Chondrocyte (in vitro differentiated cells): ENCODE measurements around the gene C11orf97. TPM values are rescaled to one million over a fixed set of nuclear protein-coding genes. Genes with fewer than 3 reads are reported as not detected.

Source experiments
- DNase-seq: peaks from one replicate; pipeline ENCODE4 v3.0.0; 2021; ENCODE audit warnings: mixed read lengths, low spot score
- H3K27ac Mint-ChIP-seq: one replicate; pipeline ENCODE4 v1.8.0; 2021; ENCODE audit warnings: mild to moderate bottlenecking, moderate library complexity, mixed read lengths; ENCODE audit not compliant: unreplicated experiment
- H3K27me3 Mint-ChIP-seq: 2 replicates; pipeline ENCODE4 v1.8.0; 2021; ENCODE audit warnings: low read depth, mixed read lengths
- H3K36me3 Mint-ChIP-seq: 2 replicates; pipeline ENCODE4 v1.8.0; 2021; ENCODE audit warnings: low read depth, mixed read lengths
- H3K4me1 Mint-ChIP-seq: 2 replicates; pipeline ENCODE4 v1.8.0; 2021; ENCODE audit warnings: low read depth, mild to moderate bottlenecking, mixed read lengths
- H3K4me3 Mint-ChIP-seq: one replicate; pipeline ENCODE4 v1.8.0; 2021; ENCODE audit warnings: mild to moderate bottlenecking, moderate library complexity, mixed read lengths; ENCODE audit not compliant: unreplicated experiment
- H3K9me3 Mint-ChIP-seq: 2 replicates; pipeline ENCODE4 v1.8.0; 2021; ENCODE audit warnings: low read depth, mixed read lengths
- CTCF ChIP-seq: fragments of 200-600 bp; sonication (generic); IDR thresholded peaks from 2 replicates; pipeline ENCODE4 v1.5.0; 2021; ENCODE audit warnings: antibody characterized with exemption, mild to moderate bottlenecking, moderate library complexity
- total RNA-seq: library from RNA; stranded (reverse); gene quantifications from 3 replicates; pipeline ENCODE4 v1.2.1, GENCODE V29; 2021

C11orf97 gene
- total RNA-seq, 1 donor from 2014 or later = not detected

GRCh38 chr11:94518300-94518699 lies 6.0 kb downstream of the C11orf97 start:
- no peak for TF ChIP-seq CTCF
- Mint-ChIP-seq H3K4me3 (no peak overlapping the region), H3K4me1 (no peaks in the 10 kb centered on the region), H3K27me3 (peaks cover 8% of the 10 kb centered on the region), H3K36me3 (no peaks in the 10 kb centered on the region), H3K9me3 (no peaks in the 10 kb centered on the region), H3K27ac (no peak overlapping the region)
- no peak for DNase-seq

- Mint-ChIP-seq H3K36me3 (no peaks in the 10 kb centered on the region), H3K4me3 (no peak overlapping the region), H3K27me3 (peaks cover 8% of the 10 kb centered on the region), H3K4me1 (no peaks in the 10 kb centered on the region), H3K27ac (no peak overlapping the region), H3K9me3 (no peaks in the 10 kb centered on the region)
- peak; percentile 93 for TF ChIP-seq CTCF
- no peak for DNase-seq
Measured at GRCh38 chr11:94519478-94520084, 7.3 kb downstream of the C11orf97 start.

- Mint-ChIP-seq H3K4me3 (no peak overlapping the region), H3K9me3 (no peaks in the 10 kb centered on the region), H3K4me1 (peaks cover 16% of the 10 kb centered on the region), H3K27me3 (no peaks in the 10 kb centered on the region), H3K36me3 (no peaks in the 10 kb centered on the region), H3K27ac (no peak overlapping the region)
- peak; percentile 71 for TF ChIP-seq CTCF
- no peak for DNase-seq
Measured at GRCh38 chr11:94521684-94522083, 9.4 kb downstream of the C11orf97 start.

- Mint-ChIP-seq H3K9me3 (peaks cover 5% of the 10 kb centered on the region), H3K27me3 (no peaks in the 10 kb centered on the region), H3K4me1 (peaks cover 37% of the 10 kb centered on the region), H3K27ac (no peak overlapping the region), H3K36me3 (no peaks in the 10 kb centered on the region), H3K4me3 (no peak overlapping the region)
- TF ChIP-seq CTCF = no peak
- no peak for DNase-seq
Measured at GRCh38 chr11:94524341-94524740, 12.1 kb downstream of the C11orf97 start.

- Mint-ChIP-seq H3K36me3 (no peaks in the 10 kb centered on the region), H3K4me3 (no peak overlapping the region), H3K27ac (peak overlapping the region; percentile 65), H3K9me3 (peaks cover 5% of the 10 kb centered on the region), H3K27me3 (no peaks in the 10 kb centered on the region), H3K4me1 (peaks cover 37% of the 10 kb centered on the region)
- no peak for DNase-seq
- TF ChIP-seq CTCF = no peak
Measured at GRCh38 chr11:94525546-94526324, 13.5 kb downstream of the C11orf97 start.
